RWPE2 (cell line): ENCODE data around the gene FHOD3.

Experiments
- ATAC-seq: fragments of 200-7000 bp; cut with Tn5 transposase; 3 replicates; pipeline ENCODE4 v1.9.1; 2021; ENCODE audit warnings: low read depth
- DNase-seq: peaks from one replicate; pipeline ENCODE4 v3.0.0-alpha.2; 2020; ENCODE audit warnings: low spot score
- H3K27ac ChIP-seq: fragments of 450-650 bp; 2 replicates; pipeline ENCODE4 v1.5.1; 2017; ENCODE audit warnings: mild to moderate bottlenecking; ENCODE audit not compliant: poor library complexity, severe bottlenecking
- H3K27me3 ChIP-seq: fragments of 250-450 bp; sonication (Bioruptor Pico); 2 replicates; pipeline ENCODE4 v1.5.1; 2021; ENCODE audit warnings: mild to moderate bottlenecking, moderate library complexity; ENCODE audit not compliant: insufficient read depth, poor library complexity, severe bottlenecking
- H3K36me3 ChIP-seq: fragments of 250-450 bp; sonication (Bioruptor Pico); 2 replicates; pipeline ENCODE4 v1.5.1; 2020; ENCODE audit warnings: low read depth, mild to moderate bottlenecking, moderate library complexity
- H3K4me1 ChIP-seq: fragments of 250-450 bp; sonication (Bioruptor Pico); 2 replicates; pipeline ENCODE4 v1.5.1; 2021; ENCODE audit warnings: mild to moderate bottlenecking, moderate library complexity; ENCODE audit not compliant: insufficient read depth, poor library complexity, severe bottlenecking
- H3K4me3 ChIP-seq: fragments of 250-450 bp; sonication (Bioruptor Pico); 2 replicates; pipeline ENCODE4 v1.5.1; 2021; ENCODE audit warnings: mild to moderate bottlenecking, moderate library complexity; ENCODE audit not compliant: severe bottlenecking
- H3K9me3 ChIP-seq: fragments of 250-450 bp; sonication (Bioruptor Pico); 2 replicates; pipeline ENCODE4 v1.5.1; 2021; ENCODE audit warnings: mild to moderate bottlenecking, moderate library complexity; ENCODE audit not compliant: severe bottlenecking
- TF ChIP-seq, protein P1 (sequence below): fragments of 450-650 bp; IDR thresholded peaks from one replicate; pipeline ENCODE4 v1.5.1; 2017; ENCODE audit warnings: mild to moderate bottlenecking, moderate library complexity; ENCODE audit not compliant: poor library complexity, severe bottlenecking

FHOD3 gene

GRCh38 chr18:36294031-36294430, 3.5 kb upstream of the FHOD3 start:
- Histone ChIP-seq H3K27ac (no peak overlapping the region), H3K27me3 (no peaks in the 10 kb centered on the region), H3K4me3 (no peak overlapping the region), H3K9me3 (peaks cover under 1% of the 10 kb centered on the region), H3K36me3 (no peaks in the 10 kb centered on the region), H3K4me1 (peaks cover 4% of the 10 kb centered on the region)
- DNase-seq (no peak), ATAC-seq (no peak)
- TF ChIP-seq, protein P1, sequence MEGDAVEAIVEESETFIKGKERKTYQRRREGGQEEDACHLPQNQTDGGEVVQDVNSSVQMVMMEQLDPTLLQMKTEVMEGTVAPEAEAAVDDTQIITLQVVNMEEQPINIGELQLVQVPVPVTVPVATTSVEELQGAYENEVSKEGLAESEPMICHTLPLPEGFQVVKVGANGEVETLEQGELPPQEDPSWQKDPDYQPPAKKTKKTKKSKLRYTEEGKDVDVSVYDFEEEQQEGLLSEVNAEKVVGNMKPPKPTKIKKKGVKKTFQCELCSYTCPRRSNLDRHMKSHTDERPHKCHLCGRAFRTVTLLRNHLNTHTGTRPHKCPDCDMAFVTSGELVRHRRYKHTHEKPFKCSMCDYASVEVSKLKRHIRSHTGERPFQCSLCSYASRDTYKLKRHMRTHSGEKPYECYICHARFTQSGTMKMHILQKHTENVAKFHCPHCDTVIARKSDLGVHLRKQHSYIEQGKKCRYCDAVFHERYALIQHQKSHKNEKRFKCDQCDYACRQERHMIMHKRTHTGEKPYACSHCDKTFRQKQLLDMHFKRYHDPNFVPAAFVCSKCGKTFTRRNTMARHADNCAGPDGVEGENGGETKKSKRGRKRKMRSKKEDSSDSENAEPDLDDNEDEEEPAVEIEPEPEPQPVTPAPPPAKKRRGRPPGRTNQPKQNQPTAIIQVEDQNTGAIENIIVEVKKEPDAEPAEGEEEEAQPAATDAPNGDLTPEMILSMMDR, result no peak

- peaks cover 7% of the 10 kb centered on the region for H3K4me1 ChIP-seq
- no peaks in the 10 kb centered on the region for H3K9me3 ChIP-seq
- no peak for ATAC-seq
- no peak for DNase-seq
- H3K27ac ChIP-seq, result no peak overlapping the region
- no peak overlapping the region for H3K4me3 ChIP-seq
- no peaks in the 10 kb centered on the region for H3K36me3 ChIP-seq
- no peaks in the 10 kb centered on the region for H3K27me3 ChIP-seq
- TF ChIP-seq, protein P1, result no peak
These were observed 2.3 kb upstream of the FHOD3 start for GRCh38 chr18:36295214-36295613.

DNA sequence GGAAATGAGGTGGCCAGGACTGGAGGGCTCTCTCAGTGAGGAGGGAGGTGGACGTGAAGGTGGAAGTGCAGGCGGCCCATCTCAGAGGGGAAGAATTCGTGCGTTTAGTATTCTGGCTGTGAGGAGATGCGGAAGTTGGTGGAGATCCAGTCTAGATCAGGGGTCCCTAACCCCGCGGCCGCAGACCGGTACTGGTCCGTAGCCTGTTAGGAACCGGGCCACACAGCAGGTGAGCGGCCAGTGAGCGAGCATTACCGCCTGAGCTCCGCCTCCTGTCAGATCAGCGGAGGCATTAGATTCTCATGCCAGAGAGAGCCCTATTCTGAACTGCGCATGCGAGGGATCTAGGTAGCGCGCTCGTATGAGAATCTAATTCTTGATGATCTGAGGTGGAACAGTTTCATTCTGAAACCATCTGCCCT, 1.6 kb upstream of the FHOD3 start:
- Histone ChIP-seq H3K4me3 (no peak overlapping the region), H3K36me3 (no peaks in the 10 kb centered on the region), H3K27me3 (no peaks in the 10 kb centered on the region), H3K4me1 (peaks cover 7% of the 10 kb centered on the region), H3K9me3 (no peaks in the 10 kb centered on the region), H3K27ac (no peak overlapping the region)
- DNase-seq, result no peak
- TF ChIP-seq, protein P1, result no peak
- no peak for ATAC-seq

DNA sequence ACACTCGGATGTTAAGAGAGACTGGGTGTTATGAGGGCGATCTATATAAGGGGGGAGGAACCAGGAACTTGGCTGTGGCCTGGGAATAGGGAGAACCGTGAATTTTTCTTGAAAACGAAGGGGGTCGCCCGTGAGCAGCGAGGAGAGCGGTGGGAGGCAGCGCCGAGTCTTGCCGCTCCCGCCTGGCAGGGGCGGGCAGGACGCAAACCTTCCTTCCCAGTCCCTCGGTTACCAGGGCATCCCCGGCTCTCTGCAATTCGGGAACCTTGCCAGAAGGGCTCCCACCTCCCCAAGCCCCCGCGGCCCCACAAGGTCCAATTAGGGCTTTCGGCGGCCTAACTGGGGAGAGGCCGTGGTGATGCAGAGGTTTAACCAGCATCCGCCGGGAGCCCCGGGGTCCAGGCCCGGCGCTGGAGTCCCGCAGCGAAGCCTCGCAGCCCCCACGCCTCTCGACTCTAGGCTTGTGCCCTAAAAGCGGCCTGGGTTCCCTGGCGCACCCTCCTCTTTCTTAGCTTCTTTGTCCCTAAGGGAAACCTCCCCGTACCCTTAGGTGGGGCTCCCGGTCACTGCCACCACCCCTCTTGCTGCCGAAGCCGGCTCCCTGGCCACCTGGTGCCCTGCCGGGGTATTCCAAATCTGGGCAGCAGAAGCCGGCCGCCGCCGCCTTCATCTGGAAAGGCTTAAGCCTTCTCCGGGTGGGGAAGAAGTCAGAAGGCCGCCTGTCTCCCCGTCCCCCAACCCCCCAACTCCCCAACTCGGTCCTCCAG, 680 bp upstream of the FHOD3 start:
- Histone ChIP-seq H3K27ac (peak overlapping the region; percentile 66), H3K4me1 (peaks cover 13% of the 10 kb centered on the region), H3K27me3 (no peaks in the 10 kb centered on the region), H3K36me3 (no peaks in the 10 kb centered on the region), H3K4me3 (peak overlapping the region; percentile 60), H3K9me3 (no peaks in the 10 kb centered on the region)
- TF ChIP-seq, protein P1, result peak; percentile 90
- DNase-seq, result peak; percentile 87
- ATAC-seq, result peak; percentile 75

- no peaks in the 10 kb centered on the region for H3K27me3 ChIP-seq
- TF ChIP-seq, protein P1, result no peak
- H3K36me3 ChIP-seq, result no peaks in the 10 kb centered on the region
- peak overlapping the region; percentile 60 for H3K4me3 ChIP-seq
- H3K27ac ChIP-seq, result peak overlapping the region; percentile 66
- ATAC-seq, result peak; percentile 20; the same call in 2 of the 3 replicates
- no peaks in the 10 kb centered on the region for H3K9me3 ChIP-seq
- DNase-seq, result no peak
- H3K4me1 ChIP-seq, result peaks cover 24% of the 10 kb centered on the region
These were observed 721 bp downstream of the FHOD3 start for GRCh38 chr18:36298126-36298741.
